Measurements from ENCODE around the gene UBA1. TPM values are rescaled to one million over a fixed set of nuclear protein-coding genes. Genes with fewer than 3 reads are reported as not detected.

The UBA1 gene
- total and polyA plus RNA-seq, 2 of the 8 experiments (the other 6 are each of a cell fraction or from before 2014, with no cell fraction given): 313 to 458 TPM

DNA sequence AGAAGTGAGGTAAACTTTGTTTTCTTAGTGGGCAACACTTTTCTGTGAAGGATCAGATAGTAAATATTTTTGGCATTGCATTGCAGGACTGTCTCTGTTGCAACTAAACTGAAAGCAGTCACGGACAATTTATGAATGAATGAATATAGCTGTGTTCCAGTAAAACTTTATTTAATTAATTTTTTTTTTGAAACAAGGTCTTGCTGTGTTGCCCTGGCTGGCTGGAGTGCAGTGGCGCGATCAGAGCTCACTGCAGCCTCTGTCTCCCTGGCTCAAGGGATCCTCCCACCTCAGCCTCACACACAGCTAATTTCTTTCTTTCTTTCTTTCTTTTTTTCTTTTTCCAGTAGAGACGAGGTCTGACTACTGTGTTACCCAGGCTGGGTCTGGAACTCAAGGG, 32.8 kb upstream of the UBA1 start:
- FAIRE-seq: no peak
- H3K79me2 ChIP-seq (ENCODE audit: control insufficient read depth in 1 of 2, insufficient read depth in 2 of 2, low read length in 2 of 2): peaks cover 0 to 40% of the 10 kb centered on the region in 2 experiments; a peak in 2 of 4 replicates
- WGBS, 2 experiments (ENCODE audit: extremely low coverage in 1 of 2, insufficient coverage in 1 of 2, insufficient read length in 1 of 2, insufficient replicate concordance in 2 of 2, low coverage in 1 of 2, low lambda C conversion rate in 2 of 2, missing lambda C conversion rate in 1 of 2): 94% methylated on average over 3 of the region's 4 CpGs; no CpG with 5 or more reads in 1 of the 2 experiments
- TF ChIP-seq, protein P1, sequence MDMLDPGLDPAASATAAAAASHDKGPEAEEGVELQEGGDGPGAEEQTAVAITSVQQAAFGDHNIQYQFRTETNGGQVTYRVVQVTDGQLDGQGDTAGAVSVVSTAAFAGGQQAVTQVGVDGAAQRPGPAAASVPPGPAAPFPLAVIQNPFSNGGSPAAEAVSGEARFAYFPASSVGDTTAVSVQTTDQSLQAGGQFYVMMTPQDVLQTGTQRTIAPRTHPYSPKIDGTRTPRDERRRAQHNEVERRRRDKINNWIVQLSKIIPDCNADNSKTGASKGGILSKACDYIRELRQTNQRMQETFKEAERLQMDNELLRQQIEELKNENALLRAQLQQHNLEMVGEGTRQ (IDR thresholded peaks at IDR 0.05; ENCODE audit: low read length): no peak
- TF ChIP-seq CREB1 (IDR thresholded peaks at IDR 0.05) (no peak), E2F6 (IDR thresholded peaks at IDR 0.05) (no peak), KDM4A (IDR thresholded peaks at IDR 0.05; ENCODE audit: low read depth, low read length, severe bottlenecking) (no peak), GTF2F1 (IDR thresholded peaks at IDR 0.05; ENCODE audit: borderline replicate concordance, low read depth, low read length) (no peak), NRF1 (IDR thresholded peaks at IDR 0.05; ENCODE audit: low read depth, low read length) (no peak), TBP (IDR thresholded peaks at IDR 0.05; ENCODE audit: low read depth, low read length) (no peak), TAF7 (optimal IDR thresholded peaks at IDR 0.05; ENCODE audit: borderline replicate concordance, low read depth, low read length) (no peak), PHF8 (conservative IDR thresholded peaks at IDR 0.05; ENCODE audit: low read depth, low read length) (no peak), EZH2 (IDR thresholded peaks at IDR 0.05; ENCODE audit: low read depth, low read length, severe bottlenecking) (no peak), EP300 (IDR thresholded peaks at IDR 0.05; ENCODE audit: borderline replicate concordance in 1 of 2, low read depth in 2 of 2, low read length in 2 of 2) (no peak), BRCA1 (IDR thresholded peaks at IDR 0.05; ENCODE audit: low read depth, low read length) (no peak)

More for the DNA sequence above, 32.8 kb upstream of the UBA1 start:
- H3K14ac ChIP-seq (ENCODE audit: insufficient read length): no peak overlapping the region
- POLR2A ChIA-PET (ENCODE audit: partially characterized antibody): no interaction called here
- H2BK120ac ChIP-seq (replicated peaks; ENCODE audit: low read depth, low read length): no peak overlapping the region
- no peak overlapping the region for H2BK5ac ChIP-seq (ENCODE audit: low read depth, low read length)
- H3K4ac ChIP-seq (replicated peaks; ENCODE audit: insufficient read length, low read depth, low read length): no peak overlapping the region
- H2BK12ac ChIP-seq (ENCODE audit: low read depth, low read length): no peak overlapping the region
- H3K56ac ChIP-seq (replicated peaks; ENCODE audit: insufficient read length, low read depth, low read length): no peak overlapping the region
- no peak overlapping the region for H3K4me3 ChIP-seq (ENCODE audit: extremely low read depth in 1 of 4, insufficient read depth in 2 of 4, low read depth in 3 of 4, low read length in 4 of 4)
- H3K27me3 ChIP-seq (replicated peaks in 1 of 4; ENCODE audit: control insufficient read depth in 3 of 4, extremely low read depth in 1 of 4, insufficient read depth in 3 of 4, low read length in 3 of 4): no peaks in the 10 kb centered on the region
- no peak overlapping the region for H3K18ac ChIP-seq (ENCODE audit: extremely low read depth, low read length)
- H3K4me1 ChIP-seq (replicated peaks in 1 of 4; ENCODE audit: control insufficient read depth in 3 of 4, insufficient read depth in 4 of 4, low read length in 3 of 4): no peaks in the 10 kb centered on the region
- no peak overlapping the region for H3K23ac ChIP-seq (ENCODE audit: insufficient read length)
- H2BK15ac ChIP-seq (ENCODE audit: low read length): no peak overlapping the region
- H2AFZ ChIP-seq (ENCODE audit: low read length): no peak overlapping the region
- no peak overlapping the region for H3K4me2 ChIP-seq (ENCODE audit: insufficient read depth in 1 of 2, low read depth in 2 of 2, low read length in 2 of 2)
- no peak overlapping the region for H4K8ac ChIP-seq (ENCODE audit: extremely low read depth, insufficient read depth, low read length)
- no peaks in the 10 kb centered on the region for H3K9me3 ChIP-seq (ENCODE audit: insufficient read depth in 2 of 2, low read depth in 1 of 2, low read length in 1 of 2)
- peaks cover 2% of the 10 kb centered on the region; the same call in 1 of the 2 replicates for H3K79me1 ChIP-seq (ENCODE audit: low read depth, low read length)
- peaks cover 3 to 4% of the 10 kb centered on the region in 2 experiments for H4K20me1 ChIP-seq (replicated peaks in 1 of 2; ENCODE audit: control insufficient read depth in 1 of 2, insufficient read depth in 2 of 2, low read length in 2 of 2)
- H3K27ac ChIP-seq (ENCODE audit: low read depth, low read length): no peak overlapping the region
- H4K91ac ChIP-seq (replicated peaks; ENCODE audit: insufficient read length, low read length): no peak overlapping the region
- H3K23me2 ChIP-seq (ENCODE audit: low read depth, low read length): no peaks in the 10 kb centered on the region
- no peak overlapping the region for H3K9ac ChIP-seq (replicated peaks in 1 of 4; ENCODE audit: extremely low read depth in 1 of 4, low read depth in 3 of 4, low read length in 3 of 4)
- DNase-seq (ENCODE audit: low read depth in 1 of 2, low spot score in 2 of 2): no peak
- no peak overlapping the region for H2AK5ac ChIP-seq (ENCODE audit: low read depth, low read length)
- no peak overlapping the region for H4K5ac ChIP-seq (ENCODE audit: insufficient read length, low read depth, low read length)
- H3K36me3 ChIP-seq (ENCODE audit: control insufficient read depth in 2 of 4, insufficient read depth in 4 of 4, low read length in 3 of 4): peaks cover 0 to 10% (median 3%) of the 10 kb centered on the region in 4 experiments; a peak in 2 of 8 replicates
- no peak overlapping the region for H2BK20ac ChIP-seq (ENCODE audit: low read length)
- CTCF ChIA-PET (ENCODE audit: partially characterized antibody): no interaction called here

All from H1 (cell line).